Ishikawa (cell line): ENCODE results near the gene APOD.

Experiments used
- CREB1 ChIP-seq: IDR thresholded peaks from 2 replicates; pipeline ENCODE4 v1.6.1; 2012; ENCODE audit warnings: low read depth
- EP300 ChIP-seq: IDR thresholded peaks from 2 replicates; pipeline ENCODE4 v1.6.1; 2012; ENCODE audit warnings: borderline replicate concordance
- YY1 ChIP-seq: IDR thresholded peaks from 2 replicates; pipeline ENCODE4 v1.6.1; 2012; ENCODE audit warnings: low read depth
- ZBTB7A ChIP-seq: IDR thresholded peaks from 2 replicates; pipeline ENCODE4 v1.6.1; 2012; ENCODE audit warnings: low read depth
- TF ChIP-seq, protein P1 (sequence below): IDR thresholded peaks from 2 replicates; pipeline ENCODE4 v1.6.1; 2012; ENCODE audit warnings: low read depth, mild to moderate bottlenecking
- TF ChIP-seq, protein P2 (sequence below): IDR thresholded peaks from 2 replicates; pipeline ENCODE4 v1.6.1; 2012

DNA sequence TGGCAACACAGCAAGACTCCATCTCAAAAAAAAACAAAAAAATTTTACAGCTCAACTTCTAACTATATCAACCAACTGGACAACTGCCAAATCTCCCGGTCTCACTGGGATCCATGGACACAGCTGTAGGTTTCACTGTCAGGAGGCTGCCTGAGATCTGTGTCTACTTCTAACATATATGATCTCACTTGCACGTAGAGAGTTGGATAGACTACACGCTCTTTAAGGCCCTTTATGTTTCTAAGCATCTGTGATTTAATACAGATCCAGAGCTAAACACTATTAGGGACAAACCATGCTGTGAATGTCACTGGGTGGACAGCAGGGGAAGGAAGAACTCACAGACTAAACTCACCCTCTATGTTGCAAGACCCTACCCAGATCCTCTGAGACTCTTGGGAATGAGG is 13.0 kb upstream of the APOD start:
- TF ChIP-seq EP300 (no peak), YY1 (no peak), CREB1 (no peak), ZBTB7A (no peak)
- TF ChIP-seq, protein P1, sequence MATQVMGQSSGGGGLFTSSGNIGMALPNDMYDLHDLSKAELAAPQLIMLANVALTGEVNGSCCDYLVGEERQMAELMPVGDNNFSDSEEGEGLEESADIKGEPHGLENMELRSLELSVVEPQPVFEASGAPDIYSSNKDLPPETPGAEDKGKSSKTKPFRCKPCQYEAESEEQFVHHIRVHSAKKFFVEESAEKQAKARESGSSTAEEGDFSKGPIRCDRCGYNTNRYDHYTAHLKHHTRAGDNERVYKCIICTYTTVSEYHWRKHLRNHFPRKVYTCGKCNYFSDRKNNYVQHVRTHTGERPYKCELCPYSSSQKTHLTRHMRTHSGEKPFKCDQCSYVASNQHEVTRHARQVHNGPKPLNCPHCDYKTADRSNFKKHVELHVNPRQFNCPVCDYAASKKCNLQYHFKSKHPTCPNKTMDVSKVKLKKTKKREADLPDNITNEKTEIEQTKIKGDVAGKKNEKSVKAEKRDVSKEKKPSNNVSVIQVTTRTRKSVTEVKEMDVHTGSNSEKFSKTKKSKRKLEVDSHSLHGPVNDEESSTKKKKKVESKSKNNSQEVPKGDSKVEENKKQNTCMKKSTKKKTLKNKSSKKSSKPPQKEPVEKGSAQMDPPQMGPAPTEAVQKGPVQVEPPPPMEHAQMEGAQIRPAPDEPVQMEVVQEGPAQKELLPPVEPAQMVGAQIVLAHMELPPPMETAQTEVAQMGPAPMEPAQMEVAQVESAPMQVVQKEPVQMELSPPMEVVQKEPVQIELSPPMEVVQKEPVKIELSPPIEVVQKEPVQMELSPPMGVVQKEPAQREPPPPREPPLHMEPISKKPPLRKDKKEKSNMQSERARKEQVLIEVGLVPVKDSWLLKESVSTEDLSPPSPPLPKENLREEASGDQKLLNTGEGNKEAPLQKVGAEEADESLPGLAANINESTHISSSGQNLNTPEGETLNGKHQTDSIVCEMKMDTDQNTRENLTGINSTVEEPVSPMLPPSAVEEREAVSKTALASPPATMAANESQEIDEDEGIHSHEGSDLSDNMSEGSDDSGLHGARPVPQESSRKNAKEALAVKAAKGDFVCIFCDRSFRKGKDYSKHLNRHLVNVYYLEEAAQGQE = no peak
- TF ChIP-seq, protein P2, sequence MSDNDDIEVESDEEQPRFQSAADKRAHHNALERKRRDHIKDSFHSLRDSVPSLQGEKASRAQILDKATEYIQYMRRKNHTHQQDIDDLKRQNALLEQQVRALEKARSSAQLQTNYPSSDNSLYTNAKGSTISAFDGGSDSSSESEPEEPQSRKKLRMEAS = no peak
